K562 (cell line): ENCODE data around the gene KCTD11. TPM values are rescaled to one million over a fixed set of nuclear protein-coding genes. Genes with fewer than 3 reads are reported as not detected.

Source experiments
- CHAMP1 ChIP-seq: fragments of 450-650 bp; IDR thresholded peaks from 2 replicates; pipeline ENCODE4 v1.6.1; 2016; ENCODE audit warnings: mild to moderate bottlenecking
- GABPB1 ChIP-seq: sonication (generic); formaldehyde crosslinking; IDR thresholded peaks from 2 replicates; pipeline ENCODE4 v1.8.0; 2022; ENCODE audit warnings: mild to moderate bottlenecking, missing genetic modification reagents
- L3MBTL2 ChIP-seq: fragments of 450-650 bp; IDR thresholded peaks from 2 replicates; pipeline ENCODE4 v1.6.1; 2016; ENCODE audit warnings: mild to moderate bottlenecking, moderate library complexity
- RCOR1 ChIP-seq, 2 experiments: IDR thresholded peaks; 2 replicates each; pipeline ENCODE4 v1.6.1; 2012; ENCODE audit warnings: low read depth in 2 of 2, low read length in 2 of 2, borderline replicate concordance in 1 of 2, improper control_type of control experiment in 1 of 2
- RERE ChIP-seq: sonication (generic); formaldehyde crosslinking; IDR thresholded peaks from 2 replicates; pipeline ENCODE4 v1.8.0; 2023; ENCODE audit warnings: missing genetic modification reagents, mild to moderate bottlenecking, borderline replicate concordance
- ZFX ChIP-seq: sonication (generic); formaldehyde crosslinking; IDR thresholded peaks from 2 replicates; pipeline ENCODE4 v1.8.0; 2022; ENCODE audit warnings: mild to moderate bottlenecking, missing genetic modification reagents, moderate library complexity
- ZNF146 ChIP-seq: IDR thresholded peaks from one replicate; pipeline ENCODE4 v1.6.1; 2018; ENCODE audit warnings: missing compliant biosample characterization; ENCODE audit not compliant: unreplicated experiment
- ZNF407 ChIP-seq: fragments of 450-650 bp; IDR thresholded peaks from 2 replicates; pipeline ENCODE4 v1.6.1; 2016; ENCODE audit warnings: low read depth
- polyA plus RNA-seq, 8 experiments: library from polyadenylated mRNA; depleted of rRNA in 4 of 8; stranded (reverse) in 5 of 8; unstranded in 3 of 8; fragments of >200 nt; fragmentation: Nextera tagmentation in 2 of 8; fragmentation: Illumina TruSeq in 1 of 8; extraction: Ambion mirVana in 2 of 8; extraction: Trizol in 1 of 8; gene quantifications; 2 replicates each; pipeline versions ENCODE4 v1.2.1 to v1.2.3, GENCODE V29; 2011 to 2014; ENCODE audit warnings: inconsistent platforms in 1 of 8, missing spikeins in 1 of 8
- total RNA-seq, 7 experiments: library from RNA; depleted of rRNA in 6 of 7; stranded (reverse); fragments of >200 nt in 6 of 7; fragmentation: Illumina TruSeq in 2 of 7; extraction: Trizol in 2 of 7; gene quantifications; 2 replicates each; pipeline versions ENCODE4 v1.2.1 to v1.2.3, GENCODE V29; 2011 to 2021; ENCODE audit warnings: low replicate concordance in 1 of 7

The KCTD11 gene
- total and polyA plus RNA-seq, 9 of the 15 experiments (the other 6 are each of a cell fraction or from before 2014, with no cell fraction given): 0.01 to 3.2 (median 2.5) TPM; not detected in 1

- TF ChIP-seq ZNF407: no peak
- peak; percentile 71 for TF ChIP-seq ZFX (CRISPR knock-in tag)
- no peak for TF ChIP-seq RERE (CRISPR knock-in tag)
- TF ChIP-seq GABPB1 (CRISPR knock-in tag): 0 out of 2 replicates have a peak, but pooled peaks have one; percentile 20
- no peak for TF ChIP-seq CHAMP1
- TF ChIP-seq L3MBTL2: peak; percentile 41; the same call in 1 of the 2 replicates
- TF ChIP-seq RCOR1 (IDR thresholded peaks at IDR 0.05; ENCODE audit: borderline replicate concordance in 1 of 2, low read depth in 2 of 2, low read length in 2 of 2): peak in 1 of 2 experiments; percentile 51; a peak in 1 of 4 replicates
- no peak for TF ChIP-seq ZNF146
Measured at GRCh38 chr17:7380855-7381683, 29.1 kb downstream of the KCTD11 start, which contains the start of gene TNK1 (continued).
